GM21723 (cell line): ENCODE data around the gene KCNG2.

Experiments used
- ATAC-seq: cut with Tn5 transposase; IDR thresholded peaks from one replicate; pipeline ENCODE4 v1.9.1; 2021; ENCODE audit warnings: mild to moderate bottlenecking, moderate library complexity; ENCODE audit not compliant: unreplicated experiment

The KCNG2 gene

GRCh38 chr18:79919089-79919488, 121.4 kb downstream of the KCNG2 start:
- ATAC-seq, result no peak

- no peak for ATAC-seq
These were observed 124.5 kb downstream of the KCNG2 start for GRCh38 chr18:79921984-79922965.

- no peak for ATAC-seq
These were observed 125.3 kb downstream of the KCNG2 start for GRCh38 chr18:79922971-79923411.

- no peak for ATAC-seq
These were observed 126.3 kb downstream of the KCNG2 start for GRCh38 chr18:79923896-79924585.

- no peak for ATAC-seq
These were observed 127.3 kb downstream of the KCNG2 start for GRCh38 chr18:79924814-79925731.

GRCh38 chr18:79926306-79926705, 128.6 kb downstream of the KCNG2 start:
- ATAC-seq, result no peak

GRCh38 chr18:79926715-79927606, 129.2 kb downstream of the KCNG2 start:
- no peak for ATAC-seq

GRCh38 chr18:79927607-79928562, 130.1 kb downstream of the KCNG2 start:
- ATAC-seq, result no peak

- ATAC-seq, result no peak
These were observed 130.8 kb downstream of the KCNG2 start for GRCh38 chr18:79928563-79928960.

- ATAC-seq, result no peak
These were observed 132.4 kb downstream of the KCNG2 start for GRCh38 chr18:79930020-79930642.

- ATAC-seq, result no peak
These were observed 133.7 kb downstream of the KCNG2 start for GRCh38 chr18:79931475-79931874.

- no peak for ATAC-seq
These were observed 135.2 kb downstream of the KCNG2 start for GRCh38 chr18:79932907-79933306.

GRCh38 chr18:79933765-79934164, 136.0 kb downstream of the KCNG2 start:
- ATAC-seq, result no peak

- no peak for ATAC-seq
These were observed 136.8 kb downstream of the KCNG2 start for GRCh38 chr18:79934311-79935097.

- ATAC-seq, result no peak
These were observed 137.4 kb downstream of the KCNG2 start for GRCh38 chr18:79935098-79935480.

GRCh38 chr18:79935499-79935898, 137.8 kb downstream of the KCNG2 start:
- no peak for ATAC-seq

GRCh38 chr18:79935925-79936324, 138.2 kb downstream of the KCNG2 start:
- no peak for ATAC-seq

GRCh38 chr18:79936641-79937040, 138.9 kb downstream of the KCNG2 start:
- no peak for ATAC-seq
